GM19328 (cell line): ENCODE data around the gene KCNMB2.

ENCODE experiments used
- ATAC-seq: cut with Tn5 transposase; IDR thresholded peaks from one replicate; pipeline ENCODE4 v1.9.1; 2021; ENCODE audit warnings: mild to moderate bottlenecking, moderate library complexity; ENCODE audit not compliant: unreplicated experiment

KCNMB2 gene

DNA sequence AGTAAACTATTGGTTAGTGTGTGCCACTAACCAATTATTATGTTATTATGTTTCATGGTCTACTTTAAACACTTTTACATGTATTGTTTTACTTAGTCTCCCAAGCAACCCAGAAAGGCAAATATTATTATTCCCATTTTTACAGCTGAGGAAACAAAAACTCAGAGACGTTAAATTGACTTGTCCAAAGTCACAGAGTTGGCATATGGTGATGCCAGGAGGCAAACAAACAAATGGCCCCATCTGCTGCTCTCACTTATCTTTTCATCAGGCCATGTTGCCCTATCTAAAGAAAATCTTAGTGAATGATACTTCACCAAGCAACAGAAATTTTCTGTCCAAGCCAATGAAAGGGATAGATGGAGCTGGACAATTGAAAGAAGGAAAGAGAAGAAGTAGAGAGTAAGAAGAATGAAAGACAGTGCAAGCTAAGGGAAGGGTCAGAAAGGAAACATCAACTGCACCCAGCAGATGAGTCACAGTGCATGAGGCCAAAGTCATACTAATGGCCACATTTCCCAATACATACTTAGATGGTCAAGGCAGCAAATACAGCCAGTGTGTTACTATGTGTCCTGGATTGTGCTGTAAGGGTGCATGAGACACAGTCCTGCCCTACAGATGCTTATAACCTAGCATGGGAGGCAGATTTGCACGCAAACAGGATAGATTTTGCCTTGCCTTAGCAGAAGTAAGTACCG is 266.9 kb downstream of the KCNMB2 start:
- no peak for ATAC-seq

DNA sequence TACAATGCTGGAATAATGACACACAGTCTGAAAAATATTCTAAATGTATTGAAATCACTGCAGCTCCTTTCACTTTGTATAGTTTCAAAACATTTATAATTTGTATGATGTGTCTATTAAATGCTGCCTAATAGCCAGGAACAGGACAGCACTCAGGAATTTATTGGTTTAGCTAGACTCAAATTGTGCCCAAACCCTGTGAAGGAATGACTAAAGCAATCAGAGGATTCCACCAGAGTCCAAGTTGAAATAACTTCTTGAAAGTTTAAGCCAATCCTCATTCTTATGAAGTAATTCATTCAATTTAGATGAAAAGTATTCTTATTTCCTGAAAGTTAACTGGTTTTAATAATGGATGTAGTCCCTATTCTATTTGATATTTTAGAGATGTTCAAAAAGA is 268.4 kb downstream of the KCNMB2 start:
- no peak for ATAC-seq

DNA sequence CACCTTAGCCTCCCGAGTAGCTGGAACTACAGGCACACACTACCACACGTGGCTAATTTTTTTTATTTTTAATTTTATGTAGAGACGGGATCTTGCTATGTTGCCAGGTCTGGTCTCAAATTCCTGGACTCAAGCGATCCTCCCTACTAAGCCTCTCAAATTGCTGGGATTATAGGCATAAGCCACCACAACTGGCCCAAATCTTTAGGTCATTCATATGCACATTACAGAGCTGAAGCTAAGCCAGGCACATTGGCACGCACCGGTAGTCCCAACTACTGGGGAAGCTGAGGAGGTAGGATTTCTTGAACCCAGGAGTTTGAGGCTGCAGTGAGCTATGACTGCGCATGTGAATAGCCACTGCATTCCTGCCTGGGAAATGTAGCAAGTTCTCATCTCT is 269.5 kb downstream of the KCNMB2 start:
- no peak for ATAC-seq

DNA sequence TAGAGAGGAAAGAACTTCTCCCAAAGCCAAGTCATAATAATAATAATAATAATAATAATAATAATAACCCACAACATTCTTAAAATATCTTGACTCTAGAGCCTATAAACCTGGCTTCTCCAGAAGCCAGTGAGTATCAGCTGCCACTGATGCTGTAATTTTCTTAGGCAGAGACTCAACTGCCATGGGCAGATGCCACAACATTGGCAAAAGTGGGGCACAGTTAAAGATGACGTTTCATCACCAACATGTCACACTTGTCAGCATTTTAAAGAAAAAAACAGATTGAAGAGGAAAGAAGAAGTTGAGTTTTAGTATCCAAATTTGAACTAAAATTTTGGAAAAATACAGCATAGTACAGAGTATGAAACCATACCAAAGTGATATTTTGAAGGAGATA is 270.4 kb downstream of the KCNMB2 start:
- ATAC-seq = no peak

DNA sequence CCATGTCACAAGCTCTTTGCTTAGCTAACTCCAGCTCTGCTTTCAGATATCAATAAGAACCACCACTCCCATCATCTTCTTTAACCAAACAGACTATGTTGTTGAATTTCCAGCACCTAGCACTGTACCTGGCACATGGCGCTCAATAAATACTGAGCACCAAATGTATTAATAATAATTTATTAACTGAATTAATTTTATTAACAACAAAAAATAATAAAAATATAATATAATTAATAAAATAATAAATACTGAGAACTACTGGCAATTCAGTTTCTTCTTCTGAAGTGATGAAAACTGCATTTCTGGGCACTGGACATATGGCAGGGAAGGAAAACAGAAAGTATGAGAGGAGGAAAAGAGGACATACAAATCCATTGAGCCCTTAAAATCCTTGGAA is 271.5 kb downstream of the KCNMB2 start:
- no peak for ATAC-seq

DNA sequence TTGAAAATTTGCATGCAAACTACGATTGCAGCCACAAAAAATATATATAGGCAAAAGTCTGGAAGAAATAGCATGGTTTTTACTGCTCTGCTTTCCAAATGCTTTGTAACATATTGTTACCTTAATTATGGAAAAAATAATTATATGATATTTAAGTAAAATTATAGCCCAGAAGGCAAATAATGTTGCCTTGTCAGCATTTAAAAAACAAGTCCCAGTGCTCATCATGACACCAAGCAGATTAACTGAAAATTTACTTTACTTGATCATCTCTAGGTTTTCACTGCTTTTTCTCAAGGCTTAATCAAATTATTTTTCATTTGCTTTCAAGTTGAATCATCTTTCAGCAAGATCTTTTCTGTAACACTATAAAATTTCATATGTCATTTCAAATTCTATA is 272.5 kb downstream of the KCNMB2 start:
- no peak for ATAC-seq

DNA sequence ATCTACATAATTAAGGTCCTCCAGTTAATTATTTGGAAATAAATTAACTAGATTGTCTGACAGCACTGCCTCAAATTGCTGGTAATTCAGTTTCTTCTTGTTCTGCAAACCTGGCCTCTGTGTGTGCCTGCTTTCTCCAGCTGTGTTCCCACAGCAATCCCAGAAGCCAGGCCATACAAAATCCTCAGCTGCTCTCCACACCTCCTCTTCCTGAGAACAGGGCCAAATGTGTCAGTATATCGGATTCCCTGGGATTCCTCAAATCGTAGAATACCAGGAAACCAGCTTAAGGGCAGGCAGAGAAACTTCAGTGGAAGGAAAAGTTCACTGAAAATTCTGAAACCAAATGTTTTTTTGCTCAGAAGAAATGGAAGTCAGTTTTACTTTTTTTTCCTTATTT is 273.9 kb downstream of the KCNMB2 start:
- ATAC-seq = no peak

DNA sequence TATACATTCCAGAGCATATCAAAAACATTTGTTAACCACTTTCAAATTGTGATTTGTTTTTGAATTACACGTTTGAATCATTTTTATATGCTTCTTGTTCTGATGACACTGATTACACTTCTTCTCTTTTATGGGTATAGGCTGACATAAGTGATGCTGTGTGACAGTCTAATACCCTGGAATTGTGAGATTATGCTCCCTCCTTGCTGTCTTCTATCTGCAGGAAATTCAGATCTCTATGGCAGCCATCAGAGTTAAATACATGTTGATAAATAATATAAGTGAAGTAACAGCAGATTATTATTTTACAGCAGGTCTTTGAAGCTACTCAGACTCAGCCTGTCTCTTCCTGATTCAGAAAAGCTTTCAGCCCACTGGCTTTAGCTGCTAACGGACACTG is 286.5 kb downstream of the KCNMB2 start:
- no peak for ATAC-seq

DNA sequence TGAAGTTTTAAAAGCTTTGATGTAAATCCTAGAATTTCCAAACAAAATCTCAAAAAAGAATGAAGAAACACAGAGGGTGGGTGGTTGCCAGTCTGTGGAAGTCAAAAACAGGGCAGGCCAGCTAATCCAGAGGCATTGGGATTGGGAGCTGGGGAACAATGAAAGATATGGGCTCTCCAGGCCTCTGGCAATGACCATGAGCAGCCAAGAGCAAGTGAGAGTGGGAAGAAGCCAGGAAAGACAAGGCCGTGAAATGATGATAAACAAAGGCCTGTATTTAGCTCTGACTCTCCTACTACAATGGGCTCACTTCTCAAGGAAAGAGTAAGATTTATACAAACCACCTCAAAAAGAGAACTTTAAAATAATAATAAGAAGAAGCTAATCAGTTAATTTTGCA is 286.9 kb downstream of the KCNMB2 start:
- ATAC-seq = no peak

DNA sequence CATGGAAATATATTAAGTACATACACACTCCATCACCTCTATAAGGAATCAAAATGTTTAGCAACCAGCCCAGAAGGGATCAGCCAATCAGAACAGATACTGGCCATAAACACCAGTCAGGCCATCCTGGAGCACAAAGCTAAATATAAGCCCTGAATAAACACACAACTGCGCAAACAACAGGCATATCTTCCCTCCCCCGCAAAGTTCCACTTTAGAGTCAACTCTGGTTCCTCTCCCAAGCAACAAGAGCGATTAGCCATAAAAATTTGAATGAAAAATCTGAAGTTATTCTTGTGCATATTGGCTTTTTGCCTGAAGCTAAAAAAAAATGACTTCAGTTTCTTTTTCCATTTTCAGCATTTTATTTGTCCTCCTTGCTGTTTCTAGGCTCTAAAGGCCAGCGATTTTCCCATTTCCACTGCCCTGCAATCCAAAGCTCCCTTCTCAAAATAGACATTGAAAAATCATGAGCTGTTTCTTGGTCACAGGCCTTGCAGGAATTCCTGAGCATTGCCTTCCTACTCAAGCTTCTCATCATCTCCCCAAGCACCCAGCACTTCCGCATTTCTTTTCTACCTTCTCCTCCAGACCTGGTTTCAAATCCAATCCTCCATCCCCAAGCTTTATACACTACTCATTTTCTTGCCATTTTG is 287.5 kb downstream of the KCNMB2 start:
- no peak for ATAC-seq

DNA sequence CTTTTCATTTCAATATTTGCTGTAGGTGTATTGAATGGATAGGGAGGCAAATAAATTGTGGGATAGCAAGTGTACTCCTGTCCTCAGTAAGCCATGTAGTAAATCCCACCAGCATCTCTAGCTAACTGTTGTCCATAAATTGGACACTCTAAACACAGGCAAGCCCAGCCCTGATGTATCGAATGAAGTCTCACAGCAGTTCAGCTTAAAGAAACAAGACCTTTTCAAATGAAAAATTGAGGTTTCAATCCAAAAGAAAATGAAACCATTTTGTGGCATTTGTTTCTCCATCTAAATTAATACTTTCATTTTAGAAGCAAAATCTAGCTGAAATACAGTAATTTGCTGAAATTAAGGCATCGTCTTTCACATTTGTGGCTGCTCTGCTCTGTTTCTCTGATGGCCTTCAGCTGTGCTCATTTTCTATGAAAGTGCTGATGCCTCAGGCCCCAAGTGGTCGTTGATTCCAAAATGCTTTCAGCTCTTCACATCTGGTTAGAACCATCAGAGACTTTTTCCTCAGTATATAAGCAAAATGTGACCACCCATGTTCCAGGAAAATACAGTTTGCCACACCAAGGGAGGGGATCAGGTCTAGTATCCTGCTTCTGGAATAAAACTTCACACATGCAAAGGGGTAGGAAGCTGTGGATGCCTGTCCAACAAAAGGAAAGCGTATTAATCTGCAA is 290.3 kb downstream of the KCNMB2 start:
- ATAC-seq = peak; percentile 63

DNA sequence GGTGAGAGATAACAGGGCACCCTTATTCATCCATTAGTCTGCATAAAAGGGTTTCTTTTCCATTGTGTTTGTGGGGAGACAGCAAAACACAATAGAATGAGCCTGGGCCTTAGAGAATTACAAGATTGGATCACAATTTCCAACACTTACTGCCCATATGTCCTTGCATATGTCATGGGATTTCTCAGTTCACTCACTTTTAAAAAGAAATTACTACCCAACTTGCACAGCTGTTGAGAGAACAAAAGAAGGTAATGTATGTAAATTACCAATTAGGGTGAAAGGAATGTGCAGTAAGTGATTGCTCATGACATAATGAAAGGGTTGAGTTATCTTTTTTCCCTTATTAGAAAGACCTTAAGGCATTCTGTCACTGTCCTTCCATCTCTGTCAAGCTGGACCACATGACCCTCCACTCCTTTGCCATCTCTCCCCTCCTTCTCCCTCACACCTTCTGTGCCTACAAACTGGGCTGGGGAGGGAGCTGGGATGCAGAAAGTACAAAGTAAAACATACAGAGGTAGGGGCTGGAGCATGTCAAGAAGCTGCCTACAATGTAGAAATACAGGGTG is 291.1 kb downstream of the KCNMB2 start:
- ATAC-seq = no peak

DNA sequence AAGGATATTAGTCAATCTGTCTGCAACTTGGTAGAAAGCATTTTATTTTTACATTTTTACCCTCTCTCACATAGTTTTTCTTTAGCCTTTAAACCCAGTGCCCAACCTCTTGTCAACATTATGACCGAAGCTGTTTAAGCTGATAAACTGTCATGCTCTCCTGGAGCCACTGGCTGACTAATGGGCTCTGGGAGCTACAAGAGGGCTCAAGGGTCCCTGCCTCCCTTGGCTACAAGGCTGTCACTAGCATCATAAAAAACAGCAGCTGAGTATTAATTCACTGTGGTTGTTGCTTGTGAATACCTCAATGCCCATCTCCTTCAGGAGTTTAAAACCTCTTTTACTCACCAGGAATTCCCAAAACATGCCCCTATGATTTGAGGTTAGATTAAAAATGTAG is 297.5 kb downstream of the KCNMB2 start:
- ATAC-seq = no peak

DNA sequence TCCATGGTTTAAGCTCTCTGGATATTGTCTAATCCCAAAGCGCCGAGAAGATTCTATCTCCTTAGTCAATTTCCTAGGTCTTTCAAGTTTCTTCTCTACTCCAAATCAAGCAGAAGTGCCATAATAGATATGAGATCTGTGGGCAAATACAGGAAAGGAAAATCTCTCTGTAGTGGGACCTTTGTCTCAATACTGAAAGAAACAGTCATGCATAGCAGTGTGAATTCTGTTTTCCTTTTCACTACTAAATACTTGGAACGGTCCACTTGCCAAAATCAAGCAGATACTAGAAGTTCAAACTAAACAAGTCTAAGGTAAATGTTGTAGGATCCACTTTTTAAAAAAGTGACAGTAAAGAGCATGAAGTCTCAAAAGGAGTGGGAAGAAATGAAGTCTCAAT is 298.8 kb downstream of the KCNMB2 start:
- no peak for ATAC-seq

DNA sequence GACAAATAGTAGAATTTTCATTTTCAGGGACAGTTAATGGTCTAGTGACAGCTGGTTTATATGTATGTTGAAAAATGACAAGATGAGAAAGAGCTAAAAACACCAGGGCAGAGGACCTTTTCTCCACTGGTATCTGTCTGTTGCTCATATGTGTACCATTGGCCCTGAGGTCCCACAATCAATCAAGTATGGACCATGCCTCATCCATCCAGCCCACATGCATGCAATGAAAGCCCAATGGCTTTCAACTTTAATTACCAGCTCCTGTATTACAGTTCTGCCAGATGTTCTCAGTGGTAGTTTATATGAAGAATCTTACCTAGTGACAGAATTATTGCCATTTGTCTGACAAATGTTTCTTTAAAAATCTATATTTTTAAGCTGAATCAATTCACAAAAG is 301.3 kb downstream of the KCNMB2 start:
- ATAC-seq = no peak

DNA sequence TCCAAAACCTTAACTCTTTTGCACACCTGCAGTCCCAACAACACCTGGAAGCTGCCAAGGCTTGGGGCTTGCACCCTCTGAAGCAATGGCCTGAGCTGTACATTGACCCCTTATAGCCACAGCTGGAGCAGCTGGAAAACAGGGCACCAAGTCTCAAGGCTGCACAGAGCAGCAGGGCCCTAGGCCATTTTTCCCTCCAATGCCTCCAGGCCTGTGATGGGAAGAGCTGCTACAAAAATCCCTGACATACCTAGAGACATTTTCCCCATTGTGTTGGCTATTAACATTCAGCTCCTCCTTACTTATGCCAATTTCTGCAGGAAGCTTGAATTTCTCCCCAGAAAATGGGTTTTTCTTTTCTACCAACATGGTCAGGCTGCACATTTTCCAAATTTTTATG is 304.4 kb downstream of the KCNMB2 start:
- ATAC-seq = no peak

DNA sequence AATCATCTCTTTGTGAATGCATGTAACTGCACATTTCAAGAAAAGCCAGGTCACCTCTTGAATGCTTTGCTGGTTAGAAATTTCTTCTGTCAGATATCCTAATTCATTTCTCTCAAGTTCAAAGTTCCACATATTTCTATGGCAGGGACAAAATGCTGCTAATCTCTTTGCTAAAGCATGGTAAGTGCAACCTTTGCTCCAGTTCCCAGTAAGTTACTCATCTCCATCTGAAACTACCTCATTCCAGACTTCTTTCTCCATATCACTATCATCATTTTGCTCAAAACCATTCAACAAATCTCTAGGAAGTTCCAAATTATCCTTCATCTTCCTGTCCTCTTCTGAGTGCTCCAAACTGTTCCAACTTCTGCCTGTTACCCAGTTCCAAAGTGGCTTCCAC is 304.8 kb downstream of the KCNMB2 start:
- no peak for ATAC-seq

DNA sequence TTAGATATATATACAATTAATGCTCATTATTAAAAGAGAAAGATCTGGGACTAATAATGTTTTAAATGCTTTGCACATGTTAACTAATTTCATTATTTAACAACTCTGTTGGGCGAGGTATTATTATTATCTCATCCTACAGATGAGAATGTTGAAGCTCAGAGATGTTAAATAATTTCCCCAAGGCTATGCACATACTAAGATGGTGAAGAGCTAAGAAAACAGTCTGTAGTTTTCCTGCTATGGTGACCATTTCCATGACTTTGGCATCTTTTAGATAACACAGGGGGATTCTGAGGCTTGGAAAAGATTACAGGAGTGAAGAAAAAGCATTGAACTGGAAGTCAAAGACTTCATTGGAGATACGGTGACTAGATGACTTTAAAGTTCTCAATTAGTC is 308.7 kb downstream of the KCNMB2 start:
- ATAC-seq = no peak

DNA sequence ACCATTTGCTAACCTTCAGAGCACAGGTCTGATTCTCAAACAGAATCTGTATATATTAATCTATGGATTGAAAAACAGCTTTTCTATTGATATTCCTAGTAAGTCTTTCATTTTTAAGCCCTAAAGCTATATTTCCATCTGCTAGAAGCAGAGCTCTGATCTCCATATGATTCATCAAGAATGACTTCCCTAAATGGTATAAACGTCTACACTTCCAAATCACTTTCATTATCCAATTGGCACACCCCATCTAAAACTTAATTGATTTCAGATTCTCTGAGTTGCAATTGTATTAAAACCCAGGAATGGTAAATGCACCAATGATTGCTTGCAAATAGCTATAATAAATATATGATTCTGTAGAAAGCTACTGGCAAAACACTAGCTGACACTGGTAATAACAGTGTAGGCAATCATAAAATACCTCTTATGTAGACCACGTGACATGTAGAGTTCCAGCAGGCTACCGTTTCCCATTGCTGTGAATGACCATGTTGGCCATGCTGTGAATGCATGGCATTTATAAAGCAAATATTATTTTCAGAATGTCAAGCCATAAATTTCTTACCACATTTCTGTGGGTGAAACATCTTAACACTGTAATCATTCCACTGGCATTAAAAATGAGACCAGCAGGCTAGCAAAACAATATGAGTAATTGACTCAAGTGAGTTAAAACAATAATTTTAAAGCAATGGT is 309.3 kb downstream of the KCNMB2 start:
- no peak for ATAC-seq

DNA sequence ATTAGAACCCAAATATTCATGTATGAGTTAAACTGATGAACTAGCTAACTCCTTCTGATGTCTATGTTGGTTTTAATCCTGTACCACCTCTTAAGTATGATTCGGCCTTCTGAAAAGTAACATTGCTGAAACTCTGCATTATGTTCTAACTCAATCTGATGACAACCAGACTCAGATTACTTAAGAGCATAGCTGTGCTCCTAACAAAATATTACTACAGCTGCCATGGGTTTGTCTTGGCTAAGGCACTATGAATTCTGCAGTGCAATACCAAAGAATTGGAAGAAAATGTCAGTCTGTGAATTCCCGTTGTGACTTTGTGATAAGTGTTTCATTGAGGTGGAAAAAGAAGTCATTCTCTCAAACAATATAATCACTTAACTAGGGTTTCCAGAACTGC is 311.0 kb downstream of the KCNMB2 start:
- no peak for ATAC-seq

DNA sequence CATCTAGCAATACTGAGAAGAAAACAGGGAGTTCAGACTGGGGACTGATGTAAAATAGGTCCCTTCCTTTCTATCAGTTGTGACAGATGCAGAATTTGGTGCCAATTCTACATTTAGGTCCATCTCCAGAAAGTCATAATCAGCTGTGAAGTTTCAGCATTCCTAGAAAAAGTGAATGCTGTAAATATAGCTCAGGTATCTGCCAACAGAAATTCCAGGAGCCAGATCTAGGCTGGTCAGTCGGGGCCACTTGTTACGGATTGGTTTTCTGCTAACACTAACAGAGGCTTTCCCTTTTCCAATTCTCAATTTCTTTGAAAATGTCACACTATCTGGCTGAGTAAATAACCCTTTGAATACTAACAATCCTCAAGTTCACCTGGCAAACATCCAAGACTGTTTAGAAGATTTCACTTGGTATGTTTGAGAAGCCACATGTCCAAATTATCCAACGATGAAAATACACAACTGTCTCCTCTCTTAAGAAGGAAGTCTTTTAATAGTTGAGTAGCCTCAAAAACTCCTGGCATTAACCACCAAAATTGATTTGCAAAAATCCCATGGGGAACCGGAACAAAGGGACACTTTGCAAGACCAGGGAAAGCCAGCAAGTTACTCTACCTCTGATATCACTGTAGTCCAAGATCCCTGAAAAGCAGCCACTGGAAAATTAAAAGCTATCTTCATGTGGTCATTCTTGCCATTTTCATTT is 313.1 kb downstream of the KCNMB2 start:
- ATAC-seq = no peak
